HG03280 (cell line): ENCODE data around the gene MRPL42.
"Not testable (repeated sequence)": the region's sequence is repeated elsewhere in the genome, so short reads cannot be mapped to it uniquely, and the experiment has no call there.

Experiments used
- ATAC-seq: cut with Tn5 transposase; IDR thresholded peaks from one replicate; pipeline ENCODE4 v1.9.1; 2021; ENCODE audit warnings: mild to moderate bottlenecking, moderate library complexity; ENCODE audit not compliant: unreplicated experiment

Gene MRPL42

DNA sequence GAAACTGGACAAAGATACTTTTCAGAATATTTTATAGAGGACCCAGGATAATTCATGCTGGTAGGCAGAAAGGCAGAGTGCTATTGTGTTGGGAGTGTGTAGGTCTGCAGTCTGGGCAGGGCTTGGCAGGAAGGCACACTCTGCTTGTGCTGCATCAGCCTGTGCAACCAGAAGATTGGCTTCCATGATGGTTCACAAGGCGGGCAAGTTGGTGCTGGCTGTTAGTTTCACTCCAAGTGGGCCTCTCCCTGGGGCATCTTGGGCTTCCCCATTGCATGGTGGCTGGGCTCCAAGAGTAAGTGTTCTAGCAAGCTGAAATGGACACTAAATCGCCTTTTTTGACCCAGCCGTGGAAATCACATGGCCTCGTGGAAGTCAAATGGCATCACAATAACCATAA is 23.7 kb upstream of the MRPL42 start:
- no peak for ATAC-seq

DNA sequence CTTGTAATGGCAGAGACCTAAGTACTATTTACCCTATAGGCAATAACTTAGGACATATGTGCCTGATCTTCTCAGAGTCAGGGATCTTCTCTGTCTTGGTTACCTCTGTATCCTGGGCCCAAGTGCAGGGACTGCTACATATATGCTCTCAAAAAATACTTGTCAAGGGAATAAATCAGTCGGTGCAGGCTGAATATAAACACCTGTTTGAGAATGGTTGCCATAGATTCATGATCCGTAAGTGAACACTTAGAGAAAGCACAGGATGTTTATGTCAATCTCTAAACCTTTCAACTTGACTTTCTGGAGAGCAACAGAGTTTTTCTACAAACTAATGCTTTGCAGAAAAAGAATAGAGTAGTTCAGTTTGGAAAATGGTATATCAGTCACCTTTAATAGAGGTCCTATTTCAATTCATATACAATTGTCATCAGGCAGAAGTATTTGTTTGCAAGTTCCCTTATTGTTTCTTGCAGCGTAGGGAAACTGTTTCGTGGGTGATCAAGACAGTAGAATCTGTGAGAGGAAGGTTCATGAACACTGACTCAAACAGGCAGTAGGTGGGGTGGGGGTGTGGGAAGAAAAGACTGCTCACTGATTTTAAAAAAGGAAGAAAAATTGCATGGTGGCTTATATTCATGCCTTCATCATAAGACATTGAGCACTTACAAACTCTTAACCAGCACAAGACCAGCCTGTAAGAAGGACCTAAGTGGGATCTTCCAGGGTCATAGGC is 19.6 kb upstream of the MRPL42 start:
- no peak for ATAC-seq

DNA sequence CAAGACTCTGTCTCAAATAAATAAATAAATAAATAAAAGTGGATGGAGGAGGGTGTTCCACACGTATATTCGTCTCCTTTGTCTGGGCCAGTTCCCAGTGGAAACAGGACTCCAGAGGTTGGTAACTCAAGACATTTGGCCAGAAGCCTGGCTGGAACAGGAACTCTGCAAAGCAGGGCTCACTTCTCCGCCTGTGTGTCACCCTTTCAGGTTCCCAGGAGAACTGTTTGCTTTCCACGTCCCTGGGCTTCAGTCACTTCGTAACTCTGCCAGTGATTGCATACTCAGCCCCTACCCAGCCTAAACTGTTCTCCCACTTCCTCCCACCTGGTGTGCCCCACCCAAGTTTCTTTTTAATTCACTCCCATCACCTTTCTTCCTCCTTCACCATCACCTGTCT is 18.5 kb upstream of the MRPL42 start:
- no peak for ATAC-seq

DNA sequence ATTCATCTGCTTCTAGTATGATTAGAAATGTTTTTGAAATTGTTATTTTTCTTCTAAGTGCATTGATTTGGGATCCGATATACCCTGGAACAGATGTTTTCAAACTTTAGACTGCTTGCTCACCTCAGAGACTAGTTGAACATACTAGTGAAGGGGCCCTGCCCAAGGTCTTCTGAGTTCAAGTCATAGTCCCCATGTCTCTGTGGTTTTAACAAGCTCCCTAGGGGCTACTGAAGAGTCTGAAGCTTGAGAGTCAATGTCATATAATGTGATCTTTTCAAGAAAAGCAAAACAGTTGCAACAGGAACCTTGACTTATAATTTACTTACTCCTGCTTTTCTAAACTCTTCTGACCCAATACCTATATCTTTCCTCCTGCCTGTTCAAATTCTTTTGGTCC is 18.0 kb upstream of the MRPL42 start:
- ATAC-seq: peak; percentile 66

DNA sequence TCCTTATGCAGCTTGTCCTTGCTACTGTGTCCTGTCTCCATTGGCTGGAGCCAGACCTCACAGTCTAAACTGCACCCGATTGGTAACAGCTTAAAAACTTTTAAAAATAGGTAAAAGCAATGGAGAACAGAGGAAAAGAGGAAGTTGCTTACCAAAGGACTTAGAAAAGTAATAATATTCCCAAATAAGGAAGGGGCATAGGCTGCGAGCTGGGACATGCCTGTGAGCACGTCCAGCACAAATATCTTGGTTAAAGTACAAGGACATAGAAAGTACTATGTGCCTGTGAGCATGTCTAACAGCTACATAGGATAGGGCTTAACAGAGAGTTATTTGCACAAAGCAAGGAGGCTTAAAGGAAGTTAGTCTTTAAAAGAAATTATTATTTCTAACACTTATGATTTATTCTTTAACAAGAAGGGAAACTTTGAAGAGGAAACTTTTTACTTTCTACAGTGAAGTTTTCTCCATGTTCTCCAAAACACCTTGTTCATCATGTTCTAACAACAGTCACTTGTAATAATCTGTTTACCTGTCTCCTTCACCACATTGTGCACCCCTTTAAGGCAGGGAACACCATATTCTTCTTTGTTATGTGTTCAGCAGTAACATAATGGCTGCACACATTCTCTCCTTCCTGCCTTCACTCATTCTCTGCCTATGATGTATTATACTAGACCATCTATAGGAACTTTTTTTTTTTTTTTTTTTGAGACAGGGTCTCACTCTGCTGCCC is 15.7 kb upstream of the MRPL42 start:
- no peak for ATAC-seq

DNA sequence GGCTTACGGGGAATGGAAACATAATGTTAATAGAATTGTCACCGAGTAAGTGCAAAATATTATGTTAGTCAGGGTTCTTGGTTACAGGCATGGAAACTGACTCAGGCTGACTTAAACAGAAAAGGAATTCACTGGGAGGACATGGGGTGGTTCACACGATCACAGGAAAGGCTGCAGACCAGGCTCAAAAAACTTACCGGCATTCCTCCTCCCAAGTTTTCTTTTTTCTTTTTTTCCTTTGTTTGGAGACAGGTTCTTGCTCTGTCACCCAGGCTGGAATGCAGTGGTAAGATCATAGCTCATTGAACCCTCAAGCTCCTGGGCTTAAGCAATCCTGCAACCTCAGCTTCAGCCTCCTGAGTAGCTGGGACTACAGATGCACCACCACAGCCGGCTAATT is 13.7 kb upstream of the MRPL42 start:
- no peak for ATAC-seq

DNA sequence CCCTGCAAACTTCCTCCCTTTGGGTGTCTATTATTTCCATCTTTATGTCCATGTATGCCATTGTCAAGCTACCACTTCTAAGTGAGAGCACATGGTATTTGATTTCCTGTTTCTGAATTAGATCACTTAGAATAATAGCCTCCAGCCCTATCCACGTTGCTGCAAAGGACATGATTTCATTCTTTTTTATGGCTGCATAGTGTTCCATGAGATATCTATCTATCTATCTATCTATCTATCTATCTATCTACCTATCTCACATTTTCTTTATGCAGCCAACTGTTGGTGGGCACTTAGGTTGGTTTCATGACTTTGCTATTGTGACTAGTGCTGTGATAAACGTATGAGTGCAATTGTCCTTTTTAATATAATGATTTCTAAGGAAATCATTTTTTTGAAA is 11.2 kb upstream of the MRPL42 start:
- no peak for ATAC-seq

DNA sequence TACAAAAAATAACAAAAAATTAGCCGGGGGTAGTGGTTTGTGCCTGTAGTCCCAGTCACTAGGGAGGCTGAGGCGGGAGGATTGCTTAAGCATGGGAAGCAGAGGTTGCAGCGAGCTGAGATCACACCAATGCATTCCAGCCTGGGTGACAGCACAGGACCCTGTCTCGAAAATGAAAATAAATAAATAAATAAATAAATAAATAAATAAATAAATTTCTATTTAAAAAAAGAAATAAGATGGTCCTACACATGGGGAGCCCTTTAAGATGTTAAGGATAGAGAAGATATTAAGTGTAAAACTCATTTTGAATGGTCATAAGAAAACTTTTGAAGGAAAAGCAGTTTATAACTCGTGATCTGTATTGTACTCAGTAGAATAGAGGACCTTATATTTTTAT is 8.2 kb upstream of the MRPL42 start:
- no peak for ATAC-seq

DNA sequence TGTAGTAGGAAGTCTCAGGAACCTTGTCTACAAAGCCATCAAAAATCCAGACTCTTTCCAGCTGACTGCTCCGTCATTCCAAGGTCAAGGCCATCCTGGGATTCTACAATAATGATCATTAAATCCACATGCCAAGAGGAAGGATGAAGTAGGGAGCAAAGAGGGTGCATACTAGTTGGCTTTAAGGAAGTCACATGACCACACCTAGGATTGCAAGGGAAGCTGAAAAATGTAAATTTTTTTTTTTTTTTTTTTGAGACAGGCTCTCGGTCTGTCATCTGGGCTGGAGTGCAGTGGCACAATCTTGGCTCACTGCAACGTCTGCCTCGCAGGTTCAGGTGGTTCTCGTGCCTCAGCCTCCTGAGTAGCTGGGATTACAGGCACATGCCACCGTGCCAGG is 7.3 kb upstream of the MRPL42 start:
- ATAC-seq: no peak

DNA sequence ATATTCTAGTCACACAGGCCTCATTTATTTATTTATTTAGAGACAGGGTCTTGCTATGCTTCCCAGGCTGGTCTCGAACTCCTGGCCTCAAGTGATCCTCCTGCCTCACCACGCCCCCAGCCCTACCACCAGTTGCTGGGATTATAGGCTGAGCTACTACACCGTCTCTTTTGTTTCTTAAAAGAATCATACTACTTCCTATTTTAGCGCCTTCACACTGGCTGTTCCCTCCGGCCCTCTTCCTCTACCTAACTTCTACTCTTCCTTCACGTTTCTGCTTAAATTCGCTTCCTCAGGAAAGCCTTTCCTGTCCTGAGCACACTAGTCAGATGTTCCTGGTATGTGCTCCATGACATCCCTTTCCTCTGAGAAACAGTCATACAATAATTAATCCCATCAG is 6.4 kb upstream of the MRPL42 start:
- ATAC-seq: no peak

DNA sequence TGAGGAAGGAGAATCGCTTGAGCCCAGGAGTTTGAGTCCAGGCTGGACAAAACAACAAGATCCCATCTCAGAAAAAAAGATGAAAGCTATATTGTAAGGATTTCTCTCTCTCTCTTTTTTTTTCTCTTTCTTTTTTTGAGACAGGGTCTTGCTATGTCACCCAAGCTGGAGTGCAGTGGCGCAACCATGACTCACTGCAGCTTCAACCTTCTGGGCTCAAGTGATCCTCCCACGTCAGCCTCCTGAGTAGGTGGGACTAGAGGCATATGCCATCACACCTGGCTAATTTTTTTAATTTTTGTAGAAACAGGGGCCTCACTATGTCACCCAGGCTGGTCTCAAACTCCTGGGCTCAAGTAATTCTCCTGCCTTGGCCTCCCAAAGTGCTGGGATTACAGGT is 5.8 kb upstream of the MRPL42 start:
- ATAC-seq: no peak

DNA sequence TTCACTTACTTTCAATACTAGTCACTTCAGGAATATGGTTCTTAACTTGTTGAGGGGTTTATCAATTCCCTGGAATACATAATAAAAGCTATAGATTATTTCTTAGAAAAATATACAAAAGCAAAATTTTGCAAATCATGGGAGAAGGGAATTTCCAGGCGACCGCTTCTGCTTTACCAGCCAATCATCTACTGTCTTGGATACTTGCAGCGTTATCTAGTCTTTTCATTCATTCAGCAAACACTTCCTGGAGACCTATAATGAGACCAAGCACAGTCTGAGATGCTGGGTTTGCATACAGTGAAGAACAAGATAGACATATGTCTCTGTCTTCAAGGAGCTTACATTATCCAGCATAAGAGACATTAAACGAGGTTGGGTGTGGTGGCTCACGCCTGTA is 1.5 kb upstream of the MRPL42 start:
- no peak for ATAC-seq

DNA sequence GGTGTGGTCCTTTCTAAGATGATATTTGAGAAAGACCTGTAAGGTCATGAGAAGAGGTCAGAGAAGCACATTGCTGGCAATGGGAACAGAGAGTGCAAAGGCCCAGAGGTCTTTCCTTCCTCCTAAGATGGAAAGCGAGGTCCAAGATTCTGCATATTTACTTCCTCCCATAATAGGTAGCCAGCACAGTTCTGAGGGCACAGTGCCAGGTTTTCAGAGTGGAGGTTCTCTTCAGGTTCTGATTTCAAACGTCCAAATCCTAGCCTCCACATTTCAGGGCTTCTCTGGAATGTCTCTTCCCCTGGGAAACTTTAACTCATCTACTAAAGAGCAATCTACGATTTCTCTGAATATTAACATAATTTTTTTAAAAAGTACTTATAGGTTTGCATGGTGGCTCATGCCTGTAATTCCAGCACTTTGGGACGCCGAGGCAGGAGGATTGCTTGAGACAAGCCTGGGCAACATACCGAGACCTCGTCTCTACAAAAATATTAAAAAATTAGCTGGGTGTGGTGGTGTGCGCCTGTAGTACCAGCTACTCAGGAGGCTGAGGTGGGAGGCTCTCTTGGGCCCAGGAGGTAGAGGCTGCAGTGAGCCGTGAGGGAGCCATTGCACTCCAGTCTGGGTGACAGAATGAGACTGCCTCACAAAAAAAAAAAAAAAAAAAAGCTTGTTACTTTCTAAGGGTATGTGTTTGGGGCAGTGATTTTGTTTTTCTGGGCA is 526 bp upstream of the MRPL42 start:
- no peak for ATAC-seq

DNA sequence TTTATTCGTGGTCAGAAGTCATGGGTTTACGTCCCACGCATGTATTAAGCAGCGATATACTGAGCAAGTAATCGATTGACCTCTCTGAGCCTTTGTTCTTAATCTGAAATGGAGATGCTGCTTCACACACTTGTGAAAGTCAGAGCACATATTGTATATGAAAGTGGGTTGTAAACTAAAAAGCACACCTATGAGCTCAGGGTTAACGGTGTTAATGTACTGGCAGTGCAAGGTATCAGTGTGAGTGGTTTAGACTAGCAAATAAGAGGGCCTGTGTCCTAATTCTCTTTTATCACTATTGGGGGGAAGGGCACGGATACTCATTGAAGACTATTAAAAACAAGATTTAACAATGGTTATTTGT is 676 bp downstream of the MRPL42 start:
- ATAC-seq: peak; percentile 18

DNA sequence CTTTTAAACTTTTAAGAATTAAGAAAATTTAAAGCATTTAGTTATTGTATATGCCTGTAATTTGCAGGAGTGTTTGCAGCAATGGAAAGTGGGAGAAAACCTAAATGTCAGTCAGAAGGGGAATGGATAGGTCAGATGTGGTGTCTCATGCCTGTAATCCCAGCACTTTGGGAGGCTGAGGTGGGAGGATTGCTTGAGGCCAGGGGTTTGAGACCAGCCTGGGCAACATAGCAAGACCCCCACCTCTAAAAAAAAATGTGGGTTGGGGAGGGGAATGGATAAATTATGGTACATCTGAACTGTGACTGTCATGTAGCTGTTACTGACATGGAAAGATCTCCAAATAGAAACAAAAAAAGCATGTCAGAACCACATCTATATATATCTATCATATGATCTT is 2.1 kb downstream of the MRPL42 start:
- ATAC-seq: no peak

DNA sequence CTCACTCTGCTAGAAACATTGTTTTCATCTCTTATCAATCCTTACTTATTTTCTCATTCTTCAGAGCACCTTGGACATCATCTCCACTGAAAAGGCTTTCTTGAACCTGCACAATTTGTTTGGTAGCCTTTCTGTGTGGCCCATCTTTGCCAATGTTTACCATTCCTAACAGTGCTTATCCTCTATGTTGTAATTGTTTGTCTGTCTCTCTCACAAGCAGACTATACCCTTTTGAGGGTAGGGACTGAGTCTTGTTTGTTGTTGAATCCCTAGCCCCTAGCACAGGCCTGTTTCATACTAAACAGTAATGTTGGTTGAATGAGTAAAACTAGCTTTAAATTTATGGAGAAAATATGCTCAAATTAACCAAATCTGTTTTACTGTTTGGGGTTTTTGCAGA is 9.2 kb downstream of the MRPL42 start:
- no peak for ATAC-seq

DNA sequence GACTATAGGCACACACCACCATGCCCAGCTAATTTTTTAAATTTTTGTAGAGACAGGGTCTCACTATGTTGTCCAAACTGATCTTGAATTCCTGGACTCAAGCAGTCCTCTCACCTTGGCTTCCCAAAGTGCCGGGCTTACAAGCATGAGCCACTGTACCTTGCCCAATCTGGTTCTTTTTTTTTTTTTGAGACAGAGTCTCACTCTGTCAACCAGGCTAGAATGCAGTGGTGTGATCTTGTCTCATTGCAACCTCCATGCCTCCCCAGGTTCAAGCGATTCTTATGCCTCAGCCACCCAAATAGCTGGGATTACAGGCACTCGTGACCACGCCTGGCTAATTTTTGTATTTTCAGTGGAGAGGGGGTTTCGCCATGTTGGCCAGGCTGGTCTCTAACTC is 15.4 kb downstream of the MRPL42 start:
- no peak for ATAC-seq

DNA sequence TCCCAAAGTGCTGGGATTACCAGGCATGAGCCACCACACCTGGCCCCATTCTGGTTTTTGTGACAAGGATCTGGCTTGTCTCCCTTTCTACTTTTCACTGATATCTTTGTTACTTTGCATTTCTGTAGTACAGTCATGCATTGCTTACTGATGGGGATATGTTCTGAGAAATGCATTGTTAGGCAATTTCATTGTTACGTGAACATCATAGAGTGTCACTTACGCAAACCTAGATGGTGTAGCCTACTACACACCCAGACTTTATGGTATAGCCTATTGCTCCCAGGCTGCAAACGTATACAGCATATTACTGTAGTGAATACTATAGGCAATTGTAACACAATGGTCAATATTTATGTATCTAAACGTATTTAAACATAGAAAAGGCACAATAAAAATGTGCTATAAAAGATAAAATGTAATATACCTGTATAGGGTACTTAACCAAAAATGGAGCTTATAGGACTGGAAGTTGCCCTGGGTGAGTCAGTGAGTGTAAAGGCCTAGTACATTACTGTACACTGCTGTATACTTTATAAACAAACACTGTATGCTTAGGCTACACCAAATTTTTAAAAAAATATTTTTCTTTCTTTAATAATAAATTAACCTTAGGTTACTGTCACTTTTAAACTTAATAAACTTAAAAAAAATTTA is 16.0 kb downstream of the MRPL42 start:
- no peak for ATAC-seq

DNA sequence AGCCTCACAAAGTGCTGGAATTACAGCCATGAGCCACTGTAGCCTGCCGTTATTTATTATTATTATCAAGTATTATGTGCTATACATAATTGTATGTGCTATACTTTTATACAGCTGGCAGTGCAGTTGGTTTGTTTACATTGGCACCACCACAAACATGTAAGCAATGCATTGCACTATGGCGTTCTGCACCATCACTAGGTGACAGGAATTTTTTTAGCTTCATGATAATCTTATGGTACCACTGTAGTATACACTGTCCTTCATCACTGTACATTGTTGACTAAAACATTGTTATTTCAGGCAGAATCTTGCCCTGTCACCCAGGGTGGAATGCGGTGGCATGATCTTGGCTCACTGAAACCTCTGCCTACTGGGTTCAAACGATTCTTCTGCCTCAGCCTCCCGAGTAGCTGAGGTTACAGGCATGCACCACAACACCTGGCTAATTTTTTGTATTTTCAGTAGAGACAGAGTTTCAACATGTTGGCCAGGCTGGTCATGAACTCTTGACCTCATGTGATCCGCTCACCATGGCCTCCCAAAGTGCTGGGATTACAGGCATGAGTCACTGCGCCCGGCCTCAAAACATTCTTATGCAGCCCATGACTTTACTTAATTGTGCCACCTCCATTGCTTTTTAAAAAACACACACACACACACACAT is 17.1 kb downstream of the MRPL42 start:
- no peak for ATAC-seq

DNA sequence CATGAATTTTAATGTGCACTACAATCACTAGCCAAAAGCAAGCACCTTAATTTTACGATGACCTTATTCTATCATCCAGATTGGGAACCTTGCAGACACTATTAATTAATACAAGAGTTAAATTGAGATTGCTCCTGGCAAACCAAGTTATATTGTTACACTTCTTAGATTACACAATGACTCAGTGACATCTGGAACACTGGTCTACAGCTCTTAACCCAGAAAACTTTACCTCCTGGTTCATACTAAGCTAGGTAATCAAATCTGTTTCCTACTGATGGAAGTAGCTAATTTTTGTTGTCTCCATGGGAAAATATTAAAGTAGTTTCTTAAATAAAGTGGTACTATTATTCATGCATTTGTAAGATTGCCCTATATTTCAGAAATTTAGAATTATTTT is 25.5 kb downstream of the MRPL42 start:
- ATAC-seq: not testable (repeated sequence)

DNA sequence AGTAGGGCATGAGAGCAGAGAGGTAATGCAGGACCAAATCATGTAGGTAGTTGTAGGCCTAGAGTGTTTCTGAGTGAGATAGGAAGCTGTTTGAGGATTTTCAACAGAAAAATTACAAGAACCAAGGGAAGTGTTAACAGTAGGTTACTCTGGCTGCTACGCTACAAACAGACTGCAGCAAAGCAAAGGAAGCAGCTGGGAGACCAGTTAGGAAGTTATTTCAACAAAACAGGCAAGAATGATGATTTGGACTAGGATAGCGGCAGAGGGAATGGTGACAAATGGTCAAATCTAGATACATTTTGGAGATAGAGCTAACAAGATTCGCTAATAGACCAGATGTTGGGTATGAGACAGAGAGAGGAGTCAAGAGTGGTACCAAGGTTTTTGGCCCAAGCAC is 26.8 kb downstream of the MRPL42 start:
- ATAC-seq: no peak
